GM23338 (cell line): ENCODE measurements around the gene GNB1L. TPM values are rescaled to one million over a fixed set of nuclear protein-coding genes. Genes with fewer than 3 reads are reported as not detected.

Experiments
- ATAC-seq: fragments of 200-7000 bp; cut with Tn5 transposase; 3 replicates; pipeline ENCODE4 v1.9.1; 2020
- DNase-seq: peaks from one replicate; pipeline ENCODE4 v3.0.0-alpha.2; 2015; ENCODE audit warnings: low spot score
- H2AFZ ChIP-seq: fragments of 200-600 bp; sonication (generic); 2 replicates; pipeline ENCODE4 v1.8.0; 2016; ENCODE audit warnings: antibody characterized with exemption, mild to moderate bottlenecking, moderate library complexity
- H3F3A ChIP-seq: fragments of 200-600 bp; sonication (generic); replicated peaks from 2 replicates; pipeline ENCODE4 v1.8.0; 2017; ENCODE audit warnings: antibody characterized with exemption, mixed run types, low read depth
- H3K27ac ChIP-seq: fragments of 200-600 bp; sonication (generic); 2 replicates; pipeline ENCODE4 v1.6.1; 2016; ENCODE audit warnings: low read depth
- H3K27me3 ChIP-seq: fragments of 200-600 bp; sonication (generic); 2 replicates; pipeline ENCODE4 v1.8.0; 2016; ENCODE audit warnings: mild to moderate bottlenecking, mixed run types, moderate library complexity; ENCODE audit not compliant: insufficient read depth
- H3K36me3 ChIP-seq: fragments of 200-600 bp; sonication (generic); 2 replicates; pipeline ENCODE4 v1.8.0; 2016; ENCODE audit warnings: mild to moderate bottlenecking; ENCODE audit not compliant: insufficient read depth
- H3K4me1 ChIP-seq: fragments of 200-600 bp; sonication (generic); 2 replicates; pipeline ENCODE4 v1.8.0; 2016; ENCODE audit warnings: mild to moderate bottlenecking, moderate library complexity; ENCODE audit not compliant: insufficient read depth
- H3K4me2 ChIP-seq: fragments of 200-600 bp; sonication (generic); 2 replicates; pipeline ENCODE4 v1.7.1; 2017; ENCODE audit warnings: mixed run types
- H3K4me3 ChIP-seq: fragments of 200-600 bp; sonication (generic); 2 replicates; pipeline ENCODE4 v1.6.1; 2016; ENCODE audit warnings: mixed run types
- H3K79me2 ChIP-seq: fragments of 200-600 bp; sonication (generic); replicated peaks from 2 replicates; pipeline ENCODE4 v1.8.0; 2017; ENCODE audit warnings: mild to moderate bottlenecking; ENCODE audit not compliant: insufficient read depth
- H3K9me2 ChIP-seq: fragments of 200-600 bp; sonication (generic); 2 replicates; pipeline ENCODE4 v1.8.0; 2017; ENCODE audit not compliant: insufficient read depth
- H4K20me1 ChIP-seq: fragments of 200-600 bp; sonication (generic); replicated peaks from 2 replicates; pipeline ENCODE4 v1.8.0; 2017; ENCODE audit warnings: mild to moderate bottlenecking; ENCODE audit not compliant: insufficient read depth
- H3K27ac Mint-ChIP-seq: 2 replicates; pipeline ENCODE4 v1.8.0; 2020; ENCODE audit warnings: inconsistent platforms, mild to moderate bottlenecking, moderate library complexity, mixed read lengths
- H3K27me3 Mint-ChIP-seq: 3 replicates; pipeline ENCODE4 v1.8.0; 2022; ENCODE audit warnings: low read depth, mild to moderate bottlenecking, moderate library complexity, mixed read lengths, inconsistent platforms; ENCODE audit not compliant: insufficient read depth, poor library complexity
- H3K36me3 Mint-ChIP-seq: 3 replicates; pipeline ENCODE4 v1.8.0; 2021; ENCODE audit warnings: low read depth, mild to moderate bottlenecking, inconsistent platforms, moderate library complexity, mixed read lengths
- H3K4me1 Mint-ChIP-seq: 3 replicates; pipeline ENCODE4 v1.8.0; 2020; ENCODE audit warnings: mild to moderate bottlenecking, inconsistent platforms, mixed read lengths
- H3K4me3 Mint-ChIP-seq: 3 replicates; pipeline ENCODE4 v1.8.0; 2021; ENCODE audit warnings: moderate library complexity, mild to moderate bottlenecking, inconsistent platforms, mixed read lengths
- H3K9me3 Mint-ChIP-seq: 3 replicates; pipeline ENCODE4 v1.8.0; 2020; ENCODE audit warnings: moderate library complexity, mild to moderate bottlenecking, inconsistent platforms, mixed read lengths
- CREB1 ChIP-seq: fragments of 250-450 bp; sonication (Bioruptor Pico); IDR thresholded peaks from 2 replicates; pipeline ENCODE4 v1.5.0; 2020; ENCODE audit warnings: low read depth, mild to moderate bottlenecking, moderate library complexity
- ETS1 ChIP-seq: IDR thresholded peaks from 2 replicates; pipeline ENCODE4 v1.6.1; 2016; ENCODE audit warnings: antibody characterized with exemption
- EZH2 ChIP-seq: fragments of 200-600 bp; sonication (generic); IDR thresholded peaks from one replicate; pipeline ENCODE4 v1.8.0; 2017; ENCODE audit warnings: antibody characterized with exemption, mild to moderate bottlenecking, low read depth; ENCODE audit not compliant: unreplicated experiment
- EZH2phosphoT487 ChIP-seq: fragments of 200-600 bp; sonication (generic); IDR thresholded peaks from one replicate; pipeline ENCODE4 v1.8.1; 2018; ENCODE audit warnings: antibody characterized with exemption; ENCODE audit not compliant: unreplicated experiment
- JUNB ChIP-seq: IDR thresholded peaks from one replicate; pipeline ENCODE4 v1.6.1; 2016; ENCODE audit warnings: antibody characterized with exemption; ENCODE audit not compliant: unreplicated experiment
- NANOG ChIP-seq: IDR thresholded peaks from 2 replicates; pipeline ENCODE4 v1.6.1; 2016; ENCODE audit warnings: antibody characterized with exemption, borderline replicate concordance
- POLR2AphosphoS5 ChIP-seq: IDR thresholded peaks from 2 replicates; pipeline ENCODE4 v1.6.1; 2016; ENCODE audit warnings: antibody characterized with exemption, low read depth
- STAT1 ChIP-seq: IDR thresholded peaks from one replicate; pipeline ENCODE4 v1.6.1; 2016; ENCODE audit warnings: antibody characterized with exemption; ENCODE audit not compliant: unreplicated experiment
- ZNF114 ChIP-seq: fragments of 250-450 bp; sonication (Bioruptor Pico); IDR thresholded peaks from 2 replicates; pipeline ENCODE4 v1.5.0; 2020; ENCODE audit warnings: mild to moderate bottlenecking, moderate library complexity
- ZNF331 ChIP-seq: fragments of 250-450 bp; sonication (Bioruptor Pico); IDR thresholded peaks from 2 replicates; pipeline ENCODE4 v1.5.0; 2020; ENCODE audit warnings: low read depth, mild to moderate bottlenecking, moderate library complexity
- ZNF462 ChIP-seq: fragments of 250-450 bp; sonication (Bioruptor Pico); IDR thresholded peaks from 2 replicates; pipeline ENCODE4 v1.5.0; 2020; ENCODE audit warnings: mild to moderate bottlenecking, moderate library complexity
- polyA plus RNA-seq: library from polyadenylated mRNA; unstranded; fragments of >200 nt; fragmentation: Nextera tagmentation; extraction: Ambion mirVana; gene quantifications from 2 replicates; pipeline ENCODE4 v1.2.1, GENCODE V29; 2016
- total RNA-seq: library from RNA; depleted of rRNA; stranded (reverse); fragments of >200 nt; shearing (Covaris generic); gene quantifications from 2 replicates; pipeline ENCODE4 v1.2.3, GENCODE V29; 2014
- TF ChIP-seq, protein P1 (sequence below): IDR thresholded peaks from one replicate; pipeline ENCODE4 v1.6.1; 2018; ENCODE audit warnings: antibody characterized with exemption; ENCODE audit not compliant: unreplicated experiment
- TF ChIP-seq, protein P2 (sequence below), 2 experiments: fragments of 200-600 bp in 1 of 2; sonication (generic) in 1 of 2; conservative IDR thresholded peaks; 2 replicates each; pipeline versions ENCODE4 v1.5.1 to v1.6.1; 2016 to 2017; ENCODE audit warnings: antibody characterized with exemption in 2 of 2, low read depth in 2 of 2, mild to moderate bottlenecking in 2 of 2, moderate library complexity in 1 of 2

The GNB1L gene
- total and polyA plus RNA-seq, 2 experiments from 2014 or later, result 15.2 to 27.8 TPM

GRCh38 chr22:19735665-19736510 lies 118.8 kb downstream of the GNB1L start:
- no peak overlapping the region for H3K4me3 ChIP-seq
- DNase-seq (no peak), ATAC-seq (no peak)
- H3K4me1 ChIP-seq, result no peaks in the 10 kb centered on the region
- H4K20me1 ChIP-seq, result no peaks in the 10 kb centered on the region
- H3K36me3 Mint-ChIP-seq, result no peaks in the 10 kb centered on the region
- no peak for TF ChIP-seq NANOG
- no peak for TF ChIP-seq CREB1 (CRISPR knock-in tag)
- no peak for TF ChIP-seq EZH2
- no peak for TF ChIP-seq ZNF114 (CRISPR knock-in tag)
- TF ChIP-seq ZNF331 (CRISPR knock-in tag), result no peak
- TF ChIP-seq JUNB, result no peak
- TF ChIP-seq, protein P1, sequence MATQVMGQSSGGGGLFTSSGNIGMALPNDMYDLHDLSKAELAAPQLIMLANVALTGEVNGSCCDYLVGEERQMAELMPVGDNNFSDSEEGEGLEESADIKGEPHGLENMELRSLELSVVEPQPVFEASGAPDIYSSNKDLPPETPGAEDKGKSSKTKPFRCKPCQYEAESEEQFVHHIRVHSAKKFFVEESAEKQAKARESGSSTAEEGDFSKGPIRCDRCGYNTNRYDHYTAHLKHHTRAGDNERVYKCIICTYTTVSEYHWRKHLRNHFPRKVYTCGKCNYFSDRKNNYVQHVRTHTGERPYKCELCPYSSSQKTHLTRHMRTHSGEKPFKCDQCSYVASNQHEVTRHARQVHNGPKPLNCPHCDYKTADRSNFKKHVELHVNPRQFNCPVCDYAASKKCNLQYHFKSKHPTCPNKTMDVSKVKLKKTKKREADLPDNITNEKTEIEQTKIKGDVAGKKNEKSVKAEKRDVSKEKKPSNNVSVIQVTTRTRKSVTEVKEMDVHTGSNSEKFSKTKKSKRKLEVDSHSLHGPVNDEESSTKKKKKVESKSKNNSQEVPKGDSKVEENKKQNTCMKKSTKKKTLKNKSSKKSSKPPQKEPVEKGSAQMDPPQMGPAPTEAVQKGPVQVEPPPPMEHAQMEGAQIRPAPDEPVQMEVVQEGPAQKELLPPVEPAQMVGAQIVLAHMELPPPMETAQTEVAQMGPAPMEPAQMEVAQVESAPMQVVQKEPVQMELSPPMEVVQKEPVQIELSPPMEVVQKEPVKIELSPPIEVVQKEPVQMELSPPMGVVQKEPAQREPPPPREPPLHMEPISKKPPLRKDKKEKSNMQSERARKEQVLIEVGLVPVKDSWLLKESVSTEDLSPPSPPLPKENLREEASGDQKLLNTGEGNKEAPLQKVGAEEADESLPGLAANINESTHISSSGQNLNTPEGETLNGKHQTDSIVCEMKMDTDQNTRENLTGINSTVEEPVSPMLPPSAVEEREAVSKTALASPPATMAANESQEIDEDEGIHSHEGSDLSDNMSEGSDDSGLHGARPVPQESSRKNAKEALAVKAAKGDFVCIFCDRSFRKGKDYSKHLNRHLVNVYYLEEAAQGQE, result no peak
- no peak for TF ChIP-seq ETS1
- TF ChIP-seq ZNF462 (CRISPR knock-in tag), result no peak
- TF ChIP-seq STAT1, result no peak
- no peak for TF ChIP-seq EZH2phosphoT487
- TF ChIP-seq, protein P2, sequence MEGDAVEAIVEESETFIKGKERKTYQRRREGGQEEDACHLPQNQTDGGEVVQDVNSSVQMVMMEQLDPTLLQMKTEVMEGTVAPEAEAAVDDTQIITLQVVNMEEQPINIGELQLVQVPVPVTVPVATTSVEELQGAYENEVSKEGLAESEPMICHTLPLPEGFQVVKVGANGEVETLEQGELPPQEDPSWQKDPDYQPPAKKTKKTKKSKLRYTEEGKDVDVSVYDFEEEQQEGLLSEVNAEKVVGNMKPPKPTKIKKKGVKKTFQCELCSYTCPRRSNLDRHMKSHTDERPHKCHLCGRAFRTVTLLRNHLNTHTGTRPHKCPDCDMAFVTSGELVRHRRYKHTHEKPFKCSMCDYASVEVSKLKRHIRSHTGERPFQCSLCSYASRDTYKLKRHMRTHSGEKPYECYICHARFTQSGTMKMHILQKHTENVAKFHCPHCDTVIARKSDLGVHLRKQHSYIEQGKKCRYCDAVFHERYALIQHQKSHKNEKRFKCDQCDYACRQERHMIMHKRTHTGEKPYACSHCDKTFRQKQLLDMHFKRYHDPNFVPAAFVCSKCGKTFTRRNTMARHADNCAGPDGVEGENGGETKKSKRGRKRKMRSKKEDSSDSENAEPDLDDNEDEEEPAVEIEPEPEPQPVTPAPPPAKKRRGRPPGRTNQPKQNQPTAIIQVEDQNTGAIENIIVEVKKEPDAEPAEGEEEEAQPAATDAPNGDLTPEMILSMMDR (conservative IDR thresholded peaks at IDR 0.05; ENCODE audit: low read depth in 2 of 2), result no peak
- no peak for TF ChIP-seq POLR2AphosphoS5
- no peaks in the 10 kb centered on the region for H3K36me3 ChIP-seq
- no peaks in the 10 kb centered on the region for H3K9me2 ChIP-seq
- H3K79me2 ChIP-seq, result no peaks in the 10 kb centered on the region
- no peak overlapping the region for H3K4me2 ChIP-seq
- peaks cover 6% of the 10 kb centered on the region for H3K4me1 Mint-ChIP-seq
- H2AFZ ChIP-seq, result no peak overlapping the region
- H3K27me3 Mint-ChIP-seq, result peaks cover 17% of the 10 kb centered on the region
- H3K4me3 Mint-ChIP-seq, result no peak overlapping the region
- H3F3A ChIP-seq, result no peaks in the 10 kb centered on the region
- H3K9me3 Mint-ChIP-seq, result no peaks in the 10 kb centered on the region
- no peaks in the 10 kb centered on the region for H3K27me3 ChIP-seq
- no peak overlapping the region for H3K27ac Mint-ChIP-seq
- no peak overlapping the region for H3K27ac ChIP-seq
